Measurements from ENCODE around the gene PLAC1.

The PLAC1 gene

DNA sequence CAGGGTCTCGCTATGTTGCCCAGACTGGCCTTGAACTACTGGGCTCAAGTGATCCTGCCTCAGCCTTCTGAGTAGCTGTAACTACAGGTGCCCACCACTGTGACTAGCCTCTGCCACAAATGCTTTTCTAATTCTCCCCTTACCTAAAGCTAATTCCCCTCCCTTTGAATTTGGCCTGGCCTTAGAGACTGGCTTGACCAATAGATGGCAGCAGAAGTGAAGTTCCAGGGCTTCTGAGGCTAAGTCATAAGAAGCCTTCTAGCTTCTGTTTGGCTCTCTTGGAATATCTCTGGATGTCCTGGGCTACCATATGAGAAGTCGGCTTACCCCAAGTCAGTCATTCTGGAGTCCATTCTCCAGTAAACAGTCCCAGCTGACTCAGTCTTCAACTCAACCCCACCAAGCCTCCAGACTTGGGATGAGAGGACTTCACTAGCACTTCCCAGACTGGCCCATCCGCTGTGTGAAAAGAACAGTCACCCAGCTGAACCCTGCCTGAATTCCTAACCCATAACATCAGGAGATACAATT is 137.3 kb downstream of the PLAC1 start:
- H3K4me3 ChIP-seq (ENCODE audit: low read depth, low read length) = no peak overlapping the region
- in situ Hi-C loops (cut with HindIII; ENCODE audit: low sequenced_read_pairs) = no loop called here
- TF ChIP-seq, protein P1, sequence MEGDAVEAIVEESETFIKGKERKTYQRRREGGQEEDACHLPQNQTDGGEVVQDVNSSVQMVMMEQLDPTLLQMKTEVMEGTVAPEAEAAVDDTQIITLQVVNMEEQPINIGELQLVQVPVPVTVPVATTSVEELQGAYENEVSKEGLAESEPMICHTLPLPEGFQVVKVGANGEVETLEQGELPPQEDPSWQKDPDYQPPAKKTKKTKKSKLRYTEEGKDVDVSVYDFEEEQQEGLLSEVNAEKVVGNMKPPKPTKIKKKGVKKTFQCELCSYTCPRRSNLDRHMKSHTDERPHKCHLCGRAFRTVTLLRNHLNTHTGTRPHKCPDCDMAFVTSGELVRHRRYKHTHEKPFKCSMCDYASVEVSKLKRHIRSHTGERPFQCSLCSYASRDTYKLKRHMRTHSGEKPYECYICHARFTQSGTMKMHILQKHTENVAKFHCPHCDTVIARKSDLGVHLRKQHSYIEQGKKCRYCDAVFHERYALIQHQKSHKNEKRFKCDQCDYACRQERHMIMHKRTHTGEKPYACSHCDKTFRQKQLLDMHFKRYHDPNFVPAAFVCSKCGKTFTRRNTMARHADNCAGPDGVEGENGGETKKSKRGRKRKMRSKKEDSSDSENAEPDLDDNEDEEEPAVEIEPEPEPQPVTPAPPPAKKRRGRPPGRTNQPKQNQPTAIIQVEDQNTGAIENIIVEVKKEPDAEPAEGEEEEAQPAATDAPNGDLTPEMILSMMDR (IDR thresholded peaks at IDR 0.05; ENCODE audit: low read depth, low read length) = peak; percentile 69
- peak; percentile 73 for DNase-seq (ENCODE audit: low read depth, low spot score)
